GM19023 (cell line): ENCODE measurements around the gene TNFAIP1.
"Not testable (repeated sequence)": the region's sequence is repeated elsewhere in the genome, so short reads cannot be mapped to it uniquely, and the experiment has no call there.

Source experiments
- ATAC-seq: cut with Tn5 transposase; IDR thresholded peaks from one replicate; pipeline ENCODE4 v1.9.1; 2021; ENCODE audit warnings: mild to moderate bottlenecking, moderate library complexity; ENCODE audit not compliant: unreplicated experiment

The TNFAIP1 gene

GRCh38 chr17:28324267-28324745 lies 11.3 kb upstream of the TNFAIP1 start:
- ATAC-seq, result no peak

- ATAC-seq, result no peak
These were observed 10.8 kb upstream of the TNFAIP1 start for GRCh38 chr17:28324781-28325180.

GRCh38 chr17:28325211-28325610 lies 10.3 kb upstream of the TNFAIP1 start:
- ATAC-seq, result no peak

GRCh38 chr17:28326114-28326513 lies 9.4 kb upstream of the TNFAIP1 start:
- no peak for ATAC-seq

- no peak for ATAC-seq
These were observed 8.4 kb upstream of the TNFAIP1 start for GRCh38 chr17:28327031-28327607.

- ATAC-seq, result no peak
These were observed 7.9 kb upstream of the TNFAIP1 start for GRCh38 chr17:28327709-28328108.

- no peak for ATAC-seq
These were observed 7.2 kb upstream of the TNFAIP1 start for GRCh38 chr17:28328325-28328724.

- no peak for ATAC-seq
These were observed 4.9 kb upstream of the TNFAIP1 start for GRCh38 chr17:28330671-28331070.

- no peak for ATAC-seq
These were observed 3.6 kb upstream of the TNFAIP1 start for GRCh38 chr17:28331891-28332420.

- no peak for ATAC-seq
These were observed 2.3 kb upstream of the TNFAIP1 start for GRCh38 chr17:28333083-28333746.

GRCh38 chr17:28334171-28334570 lies 1.4 kb upstream of the TNFAIP1 start:
- ATAC-seq, result no peak

GRCh38 chr17:28334666-28335200 lies 828 bp upstream of the TNFAIP1 start:
- no peak for ATAC-seq

GRCh38 chr17:28335959-28336871 lies 654 bp downstream of the TNFAIP1 start:
- no peak for ATAC-seq

GRCh38 chr17:28338056-28338768 lies 2.7 kb downstream of the TNFAIP1 start:
- no peak for ATAC-seq

- ATAC-seq, result not testable (repeated sequence)
These were observed 3.2 kb downstream of the TNFAIP1 start for GRCh38 chr17:28338769-28339212.

- ATAC-seq, result no peak
These were observed 3.9 kb downstream of the TNFAIP1 start for GRCh38 chr17:28339431-28339830.

GRCh38 chr17:28340374-28340773 lies 4.8 kb downstream of the TNFAIP1 start:
- ATAC-seq, result no peak

GRCh38 chr17:28341516-28341915 lies 6.0 kb downstream of the TNFAIP1 start:
- no peak for ATAC-seq

- ATAC-seq, result no peak
These were observed 6.8 kb downstream of the TNFAIP1 start for GRCh38 chr17:28342313-28342712.

GRCh38 chr17:28343491-28343932 lies 8.0 kb downstream of the TNFAIP1 start:
- ATAC-seq, result no peak
